ENCODE data around the gene PARVG. TPM values are rescaled to one million over a fixed set of nuclear protein-coding genes. Genes with fewer than 3 reads are reported as not detected.

Gene PARVG
- polyA plus RNA-seq: 1 to 10 TPM; 1.1 to 7.0 (median 5.5) TPM
- long read RNA-seq, donor 1, partial matches to known transcripts: 0 of 2 reads
- long read RNA-seq, donor 1, other reads (novel, unspliced or antisense): 0 of 2 reads
- long read RNA-seq, donor 2: 0 reads
- long read RNA-seq, donor 3: 0 reads
- long read RNA-seq, donor 4: 0 reads
- long read RNA-seq, donor 5: 0 reads
- long read RNA-seq, donor 6: 0 reads
- long read RNA-seq, donor 7: 0 reads
- long read RNA-seq, donor 8, partial matches to known transcripts: 0 of 1 reads
- long read RNA-seq, donor 8, other reads (novel, unspliced or antisense): 0 of 1 reads
- long read RNA-seq, donor 9: 0 reads
- long read RNA-seq, donor 10: 0 reads

DNA sequence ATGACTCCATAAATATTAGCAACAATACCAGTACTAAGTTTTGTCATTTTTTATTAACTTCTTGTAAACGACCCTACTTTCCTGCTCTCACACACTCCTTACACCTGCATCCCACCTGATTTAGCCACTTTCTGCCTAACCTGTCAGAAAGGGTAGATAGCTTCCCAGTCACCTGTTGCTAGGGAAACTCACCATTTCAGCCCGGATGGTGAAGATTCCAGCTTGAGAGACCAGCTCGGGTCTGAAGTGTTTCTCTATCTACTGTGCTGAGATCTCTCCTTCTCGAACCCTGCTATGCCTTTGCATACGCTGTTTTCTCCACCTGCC, at the start of gene PARVG:
TSS of gene PARVG (plus strand) at position 220 of the 327 bp plus-strand sequence. CDS start 2,405 bp downstream, outside the sequence.
- H3K36me3 ChIP-seq (ENCODE audit: control insufficient read depth in 3 of 3, insufficient read depth in 2 of 3, low read depth in 1 of 3, low read length in 3 of 3): no peaks in the 10 kb centered on the region
- H3K27me3 ChIP-seq (ENCODE audit: control insufficient read depth in 3 of 3, insufficient read depth in 3 of 3, low read length in 3 of 3): no peaks in the 10 kb centered on the region
- peak within 1 kb of the TSS; percentile 10 to 55 (median 43) for H3K4me3 ChIP-seq (ENCODE audit: low read depth in 1 of 3, low read length in 3 of 3)
- no peak for FAIRE-seq
- H3K4me1 ChIP-seq (ENCODE audit: control insufficient read depth in 3 of 3, insufficient read depth in 2 of 3, low read depth in 1 of 3, low read length in 2 of 3): no peaks in the 10 kb centered on the region
- DNase-seq: peak in 1 of 2 donors; percentile 16
- H3K27ac ChIP-seq (ENCODE audit: low read depth in 1 of 3, low read length in 2 of 3): peak within 1 kb of the TSS in 2 of 3 donors; percentile 63 to 73
- 38 to 55% (median 38%) methylated on average over 5 of the region's 5 CpGs for WGBS, 3 donors
- no peaks in the 10 kb centered on the region for H3K9me3 ChIP-seq (ENCODE audit: control insufficient read depth in 2 of 2, insufficient read depth in 1 of 2, low read depth in 1 of 2, low read length in 1 of 2)

DNA sequence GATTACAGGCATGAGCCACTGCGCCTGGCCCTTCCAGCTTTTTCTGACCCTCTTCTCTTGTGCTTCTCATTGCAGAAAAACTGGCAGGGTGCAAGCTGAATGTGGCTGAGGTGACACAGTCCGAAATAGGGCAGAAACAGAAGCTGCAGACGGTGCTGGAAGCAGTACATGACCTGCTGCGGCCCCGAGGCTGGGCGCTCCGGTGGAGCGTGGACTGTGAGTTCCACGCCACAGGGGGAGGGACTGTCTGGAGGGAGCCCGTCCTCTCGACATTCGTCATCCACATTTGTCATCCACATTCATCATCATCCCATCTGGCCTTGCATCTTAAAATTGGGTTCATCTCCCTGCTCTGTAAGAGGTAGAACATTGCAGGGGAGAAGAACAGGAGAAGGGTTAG, 49.3 kb upstream of the PARVG start:
- FAIRE-seq (no peak), DNase-seq (no peak)
- 90 to 95% (median 92%) methylated on average over 12 of the region's 12 CpGs for WGBS, 3 donors
- Histone ChIP-seq H3K4me3 (ENCODE audit: low read depth in 1 of 3, low read length in 3 of 3) (no peak overlapping the region), H3K27ac (ENCODE audit: low read depth in 1 of 3, low read length in 2 of 3) (no peak overlapping the region), H3K4me1 (ENCODE audit: control insufficient read depth in 3 of 3, insufficient read depth in 2 of 3, low read depth in 1 of 3, low read length in 2 of 3) (no peaks in the 10 kb centered on the region), H3K27me3 (ENCODE audit: control insufficient read depth in 3 of 3, insufficient read depth in 3 of 3, low read length in 3 of 3) (no peaks in the 10 kb centered on the region), H3K9me3 (ENCODE audit: control insufficient read depth in 2 of 2, insufficient read depth in 1 of 2, low read depth in 1 of 2, low read length in 1 of 2) (peaks cover 0 to 10% of the 10 kb centered on the region in 2 donors), H3K36me3 (ENCODE audit: control insufficient read depth in 3 of 3, insufficient read depth in 2 of 3, low read depth in 1 of 3, low read length in 3 of 3) (peaks cover 0 to 13% (median 0%) of the 10 kb centered on the region in 3 donors)

DNA sequence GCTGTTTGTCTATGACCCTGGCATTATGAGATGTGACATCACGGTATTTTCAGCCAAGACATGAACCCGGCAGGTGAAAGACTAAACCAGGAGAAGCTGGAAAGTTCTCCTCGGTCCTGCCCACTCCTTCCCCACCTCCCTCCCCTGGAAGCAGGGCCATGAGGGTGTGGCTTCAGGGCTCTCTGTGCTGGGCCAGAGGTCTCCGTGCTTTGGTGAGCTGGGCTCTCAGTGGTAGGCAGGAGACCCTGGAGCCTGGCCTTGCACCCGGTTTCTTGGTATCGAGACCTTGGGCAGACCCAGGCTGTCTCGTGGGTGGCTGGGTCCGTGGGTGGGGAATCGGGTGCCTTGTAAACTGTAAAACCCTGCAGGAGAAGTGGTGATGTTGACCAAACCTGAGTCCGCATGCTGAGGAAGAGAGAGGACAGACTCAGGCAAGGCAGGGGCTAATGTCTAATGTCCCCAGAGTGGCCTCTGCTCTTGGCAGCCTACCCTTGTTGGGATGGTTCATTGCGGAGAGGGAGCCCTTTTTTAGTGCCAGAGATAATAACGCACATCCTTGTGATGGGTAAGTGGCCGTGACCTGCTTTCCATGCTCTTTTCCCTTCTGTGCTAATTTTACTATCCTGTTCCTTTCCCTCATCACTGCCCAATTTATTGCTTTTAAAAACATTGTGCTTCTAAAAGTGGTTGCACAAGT, 48.6 kb upstream of the PARVG start:
- DNase-seq (no peak), FAIRE-seq (no peak)
- H3K9me3 ChIP-seq (ENCODE audit: control insufficient read depth in 2 of 2, insufficient read depth in 1 of 2, low read depth in 1 of 2, low read length in 1 of 2): peaks cover 0 to 7% of the 10 kb centered on the region in 2 donors
- whole genome bisulfite sequencing, 3 donors: 77 to 86% (median 84%) methylated on average over 13 of the region's 13 CpGs
- H3K27me3 ChIP-seq (ENCODE audit: control insufficient read depth in 3 of 3, insufficient read depth in 3 of 3, low read length in 3 of 3): no peaks in the 10 kb centered on the region
- H3K4me1 ChIP-seq (ENCODE audit: control insufficient read depth in 3 of 3, insufficient read depth in 2 of 3, low read depth in 1 of 3, low read length in 2 of 3): no peaks in the 10 kb centered on the region
- peaks cover 0 to 14% (median 0%) of the 10 kb centered on the region in 3 donors for H3K36me3 ChIP-seq (ENCODE audit: control insufficient read depth in 3 of 3, insufficient read depth in 2 of 3, low read depth in 1 of 3, low read length in 3 of 3)
- no peak overlapping the region for H3K4me3 ChIP-seq (ENCODE audit: low read depth in 1 of 3, low read length in 3 of 3)
- no peak overlapping the region for H3K27ac ChIP-seq (ENCODE audit: low read depth in 1 of 3, low read length in 2 of 3)

GRCh38 chr22:44132724-44133123, 48.0 kb upstream of the PARVG start:
- Histone ChIP-seq H3K27me3 (ENCODE audit: control insufficient read depth in 3 of 3, insufficient read depth in 3 of 3, low read length in 3 of 3) (no peaks in the 10 kb centered on the region), H3K4me1 (ENCODE audit: control insufficient read depth in 3 of 3, insufficient read depth in 2 of 3, low read depth in 1 of 3, low read length in 2 of 3) (no peaks in the 10 kb centered on the region), H3K27ac (ENCODE audit: low read depth in 1 of 3, low read length in 2 of 3) (no peak overlapping the region), H3K36me3 (ENCODE audit: control insufficient read depth in 3 of 3, insufficient read depth in 2 of 3, low read depth in 1 of 3, low read length in 3 of 3) (peaks cover 0 to 20% (median 0%) of the 10 kb centered on the region in 3 donors), H3K9me3 (ENCODE audit: control insufficient read depth in 2 of 2, insufficient read depth in 1 of 2, low read depth in 1 of 2, low read length in 1 of 2) (peaks cover 1 to 12% of the 10 kb centered on the region in 2 donors), H3K4me3 (ENCODE audit: low read depth in 1 of 3, low read length in 3 of 3) (no peak overlapping the region)
- 78 to 87% (median 86%) methylated on average over 12 of the region's 12 CpGs for WGBS, 3 donors
- FAIRE-seq (no peak), DNase-seq (no peak)

- H3K27me3 ChIP-seq (ENCODE audit: control insufficient read depth in 3 of 3, insufficient read depth in 3 of 3, low read length in 3 of 3): no peaks in the 10 kb centered on the region
- no peak overlapping the region for H3K27ac ChIP-seq (ENCODE audit: low read depth in 1 of 3, low read length in 2 of 3)
- FAIRE-seq (no peak), DNase-seq (no peak)
- peaks cover 0 to 25% (median 0%) of the 10 kb centered on the region in 3 donors for H3K36me3 ChIP-seq (ENCODE audit: control insufficient read depth in 3 of 3, insufficient read depth in 2 of 3, low read depth in 1 of 3, low read length in 3 of 3)
- H3K4me1 ChIP-seq (ENCODE audit: control insufficient read depth in 3 of 3, insufficient read depth in 2 of 3, low read depth in 1 of 3, low read length in 2 of 3): no peaks in the 10 kb centered on the region
- WGBS, 3 donors: 89 to 94% (median 93%) methylated on average over 6 of the region's 6 CpGs
- H3K4me3 ChIP-seq (ENCODE audit: low read depth in 1 of 3, low read length in 3 of 3): no peak overlapping the region
- H3K9me3 ChIP-seq (ENCODE audit: control insufficient read depth in 2 of 2, insufficient read depth in 1 of 2, low read depth in 1 of 2, low read length in 1 of 2): peaks cover 2 to 15% of the 10 kb centered on the region in 2 donors
These were observed 47.6 kb upstream of the PARVG start for GRCh38 chr22:44133161-44133560.

DNA sequence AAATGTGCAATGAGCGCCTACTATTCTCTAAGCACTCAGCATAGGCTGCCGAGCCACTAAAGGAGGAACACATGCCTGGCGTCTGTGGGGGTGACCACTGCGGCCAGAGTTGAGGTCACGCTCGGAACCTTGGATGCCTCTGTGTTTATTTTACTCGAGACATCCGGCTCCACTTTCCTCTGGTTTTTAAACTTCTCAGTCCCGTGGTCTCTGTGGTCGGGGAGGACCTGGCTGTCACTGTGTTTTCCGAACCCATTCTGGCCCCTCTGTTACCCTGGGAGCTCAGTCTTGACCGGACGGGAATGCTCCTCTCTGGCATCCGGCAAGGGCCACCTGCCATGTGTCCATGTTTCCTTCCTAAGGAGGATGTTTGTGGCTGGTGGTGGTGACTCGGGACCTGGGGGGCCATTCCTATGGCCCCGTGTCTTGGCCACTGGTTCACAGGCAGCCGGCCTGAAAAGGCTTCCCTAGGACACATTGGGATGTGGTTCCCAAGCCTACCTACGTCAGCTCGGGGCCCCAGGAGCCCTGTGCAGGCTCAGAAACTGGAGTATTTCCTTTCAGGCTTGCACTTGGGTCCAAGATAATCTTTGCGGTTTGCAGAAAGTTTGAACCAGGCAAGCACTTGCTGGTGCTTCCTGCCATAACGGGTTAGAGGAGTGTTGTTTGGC, 46.7 kb upstream of the PARVG start:
- peaks cover 2 to 15% of the 10 kb centered on the region in 2 donors for H3K9me3 ChIP-seq (ENCODE audit: control insufficient read depth in 2 of 2, insufficient read depth in 1 of 2, low read depth in 1 of 2, low read length in 1 of 2)
- peaks cover 0 to 29% (median 0%) of the 10 kb centered on the region in 3 donors for H3K36me3 ChIP-seq (ENCODE audit: control insufficient read depth in 3 of 3, insufficient read depth in 2 of 3, low read depth in 1 of 3, low read length in 3 of 3)
- no peak for FAIRE-seq
- 56 to 84% (median 70%) methylated on average over 21 of the region's 21 CpGs for WGBS, 3 donors
- peak overlapping the region in 2 of 3 donors; percentile 37 to 38 for H3K27ac ChIP-seq (ENCODE audit: low read depth in 1 of 3, low read length in 2 of 3)
- H3K4me3 ChIP-seq (ENCODE audit: low read depth in 1 of 3, low read length in 3 of 3): no peak overlapping the region
- peak; percentile 3 to 14 for DNase-seq
- H3K27me3 ChIP-seq (ENCODE audit: control insufficient read depth in 3 of 3, insufficient read depth in 3 of 3, low read length in 3 of 3): no peaks in the 10 kb centered on the region
- no peaks in the 10 kb centered on the region for H3K4me1 ChIP-seq (ENCODE audit: control insufficient read depth in 3 of 3, insufficient read depth in 2 of 3, low read depth in 1 of 3, low read length in 2 of 3)

GRCh38 chr22:44136112-44136511, 44.6 kb upstream of the PARVG start:
- Histone ChIP-seq H3K27me3 (ENCODE audit: control insufficient read depth in 3 of 3, insufficient read depth in 3 of 3, low read length in 3 of 3) (no peaks in the 10 kb centered on the region), H3K4me1 (ENCODE audit: control insufficient read depth in 3 of 3, insufficient read depth in 2 of 3, low read depth in 1 of 3, low read length in 2 of 3) (no peaks in the 10 kb centered on the region), H3K4me3 (ENCODE audit: low read depth in 1 of 3, low read length in 3 of 3) (no peak overlapping the region), H3K27ac (ENCODE audit: low read depth in 1 of 3, low read length in 2 of 3) (no peak overlapping the region), H3K36me3 (ENCODE audit: control insufficient read depth in 3 of 3, insufficient read depth in 2 of 3, low read depth in 1 of 3, low read length in 3 of 3) (peaks cover 0 to 33% (median 0%) of the 10 kb centered on the region in 3 donors), H3K9me3 (ENCODE audit: control insufficient read depth in 2 of 2, insufficient read depth in 1 of 2, low read depth in 1 of 2, low read length in 1 of 2) (peaks cover 2 to 15% of the 10 kb centered on the region in 2 donors)
- WGBS, 3 donors: 78 to 89% (median 87%) methylated on average over 8 of the region's 8 CpGs
- DNase-seq: no peak
- FAIRE-seq: no peak

DNA sequence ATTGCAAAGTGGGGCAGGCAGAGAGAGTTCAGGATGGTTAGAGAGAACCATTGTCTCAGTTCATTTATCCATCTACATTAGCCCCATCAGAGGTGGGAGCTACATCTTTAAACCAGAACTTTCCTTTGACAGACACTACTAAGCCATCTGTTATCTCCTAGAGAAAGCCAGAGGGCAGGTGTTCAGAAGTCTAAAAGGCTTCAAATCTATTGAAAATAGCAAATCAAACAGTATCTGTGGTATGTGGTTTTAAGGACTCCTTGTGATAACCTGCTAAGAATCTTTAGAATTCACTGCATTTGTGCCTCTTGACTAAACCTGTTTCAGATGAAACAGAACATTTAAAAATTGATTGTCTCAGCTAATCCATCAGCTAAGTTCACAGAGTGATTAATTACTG, 43.9 kb upstream of the PARVG start:
- H3K9me3 ChIP-seq (ENCODE audit: control insufficient read depth in 2 of 2, insufficient read depth in 1 of 2, low read depth in 1 of 2, low read length in 1 of 2): peaks cover 2 to 15% of the 10 kb centered on the region in 2 donors
- DNase-seq (no peak), FAIRE-seq (no peak)
- H3K27ac ChIP-seq (ENCODE audit: low read depth in 1 of 3, low read length in 2 of 3): no peak overlapping the region
- H3K4me1 ChIP-seq (ENCODE audit: control insufficient read depth in 3 of 3, insufficient read depth in 2 of 3, low read depth in 1 of 3, low read length in 2 of 3): no peaks in the 10 kb centered on the region
- H3K27me3 ChIP-seq (ENCODE audit: control insufficient read depth in 3 of 3, insufficient read depth in 3 of 3, low read length in 3 of 3): no peaks in the 10 kb centered on the region
- peaks cover 0 to 33% (median 0%) of the 10 kb centered on the region in 3 donors for H3K36me3 ChIP-seq (ENCODE audit: control insufficient read depth in 3 of 3, insufficient read depth in 2 of 3, low read depth in 1 of 3, low read length in 3 of 3)
- no peak overlapping the region for H3K4me3 ChIP-seq (ENCODE audit: low read depth in 1 of 3, low read length in 3 of 3)
